ENCODE results near the gene RAB11FIP2. TPM values are rescaled to one million over a fixed set of nuclear protein-coding genes. Genes with fewer than 3 reads are reported as not detected.

The RAB11FIP2 gene
- polyA plus RNA-seq, 1 of the 3 experiments (the other 2 are of a cell fraction): 3.0 TPM

DNA sequence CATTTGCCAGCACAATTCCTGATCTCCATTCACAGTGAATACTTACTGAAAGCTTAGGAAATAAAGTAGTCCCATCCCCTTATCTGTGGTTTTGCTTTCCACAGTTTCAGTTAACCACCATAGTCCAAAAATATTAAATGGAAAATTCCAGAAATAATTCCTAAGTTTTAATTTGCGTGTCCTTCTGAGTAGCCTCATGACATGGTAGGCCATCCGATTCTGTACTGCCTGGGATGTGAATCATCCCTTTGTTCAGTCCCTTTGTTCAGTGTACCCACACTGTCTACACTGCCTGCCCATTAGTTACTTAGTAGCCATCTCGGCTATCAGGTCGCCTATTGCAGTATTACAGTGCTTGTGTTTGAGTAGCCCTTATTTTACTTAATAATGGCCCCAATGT lies 14.2 kb downstream of the RAB11FIP2 start:
- Histone ChIP-seq H3K27ac (ENCODE audit: low read depth in 2 of 2, low read length in 1 of 2) (no peak overlapping the region), H3K4me1 (ENCODE audit: control insufficient read depth in 1 of 2, insufficient read depth in 2 of 2, low read depth in 1 of 2, low read length in 1 of 2) (peaks cover 10% of the 10 kb centered on the region in 2 experiments; a peak in 3 of 4 replicates), H4K20me1 (ENCODE audit: insufficient read depth) (no peaks in the 10 kb centered on the region), H3F3A (replicated peaks; ENCODE audit: insufficient read depth) (peaks cover 6% of the 10 kb centered on the region), H3K36me3 (replicated peaks in 1 of 2; ENCODE audit: control insufficient read depth in 1 of 2, insufficient read depth in 2 of 2, low read length in 1 of 2) (peaks cover 11 to 34% of the 10 kb centered on the region in 2 experiments), H3K9me2 (no peaks in the 10 kb centered on the region), H3K9me3 (no peaks in the 10 kb centered on the region), H2AFZ (ENCODE audit: low read depth) (no peak overlapping the region), H3K4me3 (ENCODE audit: low read depth in 2 of 2, low read length in 1 of 2) (no peak overlapping the region), H3K9ac (no peak overlapping the region), H3K4me2 (no peak overlapping the region), H3K27me3 (ENCODE audit: insufficient read depth) (no peaks in the 10 kb centered on the region), H3K79me2 (ENCODE audit: insufficient read depth) (peaks cover 13% of the 10 kb centered on the region)
- ChIA-PET CTCF (no interaction called here), POLR2A (no interaction called here)
- DNase-seq: no peak
- WGBS (ENCODE audit: low lambda C conversion rate): 92% methylated on average over 4 of the region's 4 CpGs
- TF ChIP-seq RCOR1 (IDR thresholded peaks at IDR 0.05; ENCODE audit: low read length): no peak
- no peak for TF ChIP-seq CHD2 (IDR thresholded peaks at IDR 0.05; ENCODE audit: low read length, partially characterized antibody)
- TF ChIP-seq JUND (IDR thresholded peaks at IDR 0.05): no peak
- no peak for TF ChIP-seq RAD21 (IDR thresholded peaks at IDR 0.05; ENCODE audit: low read length)
- TF ChIP-seq FOSL2 (IDR thresholded peaks at IDR 0.05; ENCODE audit: borderline replicate concordance, low read depth): no peak

DNA sequence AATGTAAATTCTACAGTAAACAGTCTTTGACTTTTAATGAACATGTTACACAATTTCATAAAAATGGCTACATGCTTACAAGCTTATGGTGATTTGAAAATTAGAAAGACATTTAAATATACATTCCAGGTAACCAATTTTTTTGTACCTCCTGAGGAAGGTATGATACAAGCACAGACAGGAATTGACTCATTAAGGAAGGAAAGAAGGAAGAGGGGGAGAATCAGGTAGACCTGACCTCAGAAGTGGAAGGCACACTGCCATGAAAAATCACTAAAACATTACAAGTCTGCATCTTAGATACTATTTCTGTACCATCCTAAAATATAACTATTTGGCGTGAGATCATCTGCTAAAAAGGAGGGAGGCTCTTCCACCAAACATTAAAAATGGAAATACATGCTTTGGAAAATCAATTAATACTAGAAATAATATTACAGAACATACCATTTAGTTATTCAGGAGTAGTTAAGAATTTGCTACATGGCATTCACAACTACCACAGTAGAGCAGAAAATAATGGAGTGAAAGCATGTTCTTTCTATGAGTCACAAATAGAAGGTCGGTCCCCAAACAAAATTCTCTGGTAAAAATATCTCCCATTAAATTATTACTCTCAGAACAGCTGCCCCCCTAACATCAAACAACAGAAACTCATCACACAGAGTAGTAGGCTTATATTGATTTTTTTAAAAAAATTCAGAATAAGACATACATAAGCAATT lies 15.2 kb downstream of the RAB11FIP2 start:
- H3K9ac ChIP-seq: no peak overlapping the region
- ChIA-PET POLR2A (no interaction called here), CTCF (no interaction called here)
- no peak overlapping the region for H2AFZ ChIP-seq (ENCODE audit: low read depth)
- TF ChIP-seq IRF3 (IDR thresholded peaks at IDR 0.05; ENCODE audit: low read depth, low read length) (no peak), RAD21 (IDR thresholded peaks at IDR 0.05; ENCODE audit: low read length) (no peak), SIN3A (IDR thresholded peaks at IDR 0.05; ENCODE audit: borderline replicate concordance, low read depth, low read length) (no peak), ELF1 (IDR thresholded peaks at IDR 0.05) (no peak), TCF12 (IDR thresholded peaks at IDR 0.05) (no peak), NFIC (IDR thresholded peaks at IDR 0.05; ENCODE audit: borderline replicate concordance) (no peak), EP300 (IDR thresholded peaks at IDR 0.05; ENCODE audit: borderline replicate concordance in 1 of 2, low read depth in 1 of 2, low read length in 1 of 2) (no peak), FOSL2 (IDR thresholded peaks at IDR 0.05; ENCODE audit: borderline replicate concordance, low read depth) (no peak), MXI1 (IDR thresholded peaks at IDR 0.05; ENCODE audit: low read depth, low read length) (no peak), CHD2 (IDR thresholded peaks at IDR 0.05; ENCODE audit: low read length, partially characterized antibody) (no peak), TEAD4 (IDR thresholded peaks at IDR 0.05; ENCODE audit: borderline replicate concordance, insufficient read depth) (no peak), MEF2A (IDR thresholded peaks at IDR 0.05; ENCODE audit: borderline replicate concordance, low read depth) (no peak), RFX5 (IDR thresholded peaks at IDR 0.05; ENCODE audit: low read length) (no peak), SMC3 (IDR thresholded peaks at IDR 0.05; ENCODE audit: low read depth, low read length) (no peak), GABPA (IDR thresholded peaks at IDR 0.05; ENCODE audit: low read depth) (no peak)
- TF ChIP-seq, protein P1, sequence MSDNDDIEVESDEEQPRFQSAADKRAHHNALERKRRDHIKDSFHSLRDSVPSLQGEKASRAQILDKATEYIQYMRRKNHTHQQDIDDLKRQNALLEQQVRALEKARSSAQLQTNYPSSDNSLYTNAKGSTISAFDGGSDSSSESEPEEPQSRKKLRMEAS (IDR thresholded peaks at IDR 0.05; ENCODE audit: low read depth): no peak
- TF ChIP-seq, protein P2, sequence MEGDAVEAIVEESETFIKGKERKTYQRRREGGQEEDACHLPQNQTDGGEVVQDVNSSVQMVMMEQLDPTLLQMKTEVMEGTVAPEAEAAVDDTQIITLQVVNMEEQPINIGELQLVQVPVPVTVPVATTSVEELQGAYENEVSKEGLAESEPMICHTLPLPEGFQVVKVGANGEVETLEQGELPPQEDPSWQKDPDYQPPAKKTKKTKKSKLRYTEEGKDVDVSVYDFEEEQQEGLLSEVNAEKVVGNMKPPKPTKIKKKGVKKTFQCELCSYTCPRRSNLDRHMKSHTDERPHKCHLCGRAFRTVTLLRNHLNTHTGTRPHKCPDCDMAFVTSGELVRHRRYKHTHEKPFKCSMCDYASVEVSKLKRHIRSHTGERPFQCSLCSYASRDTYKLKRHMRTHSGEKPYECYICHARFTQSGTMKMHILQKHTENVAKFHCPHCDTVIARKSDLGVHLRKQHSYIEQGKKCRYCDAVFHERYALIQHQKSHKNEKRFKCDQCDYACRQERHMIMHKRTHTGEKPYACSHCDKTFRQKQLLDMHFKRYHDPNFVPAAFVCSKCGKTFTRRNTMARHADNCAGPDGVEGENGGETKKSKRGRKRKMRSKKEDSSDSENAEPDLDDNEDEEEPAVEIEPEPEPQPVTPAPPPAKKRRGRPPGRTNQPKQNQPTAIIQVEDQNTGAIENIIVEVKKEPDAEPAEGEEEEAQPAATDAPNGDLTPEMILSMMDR (IDR thresholded peaks at IDR 0.05): no peak
- TF ChIP-seq, protein P3, sequence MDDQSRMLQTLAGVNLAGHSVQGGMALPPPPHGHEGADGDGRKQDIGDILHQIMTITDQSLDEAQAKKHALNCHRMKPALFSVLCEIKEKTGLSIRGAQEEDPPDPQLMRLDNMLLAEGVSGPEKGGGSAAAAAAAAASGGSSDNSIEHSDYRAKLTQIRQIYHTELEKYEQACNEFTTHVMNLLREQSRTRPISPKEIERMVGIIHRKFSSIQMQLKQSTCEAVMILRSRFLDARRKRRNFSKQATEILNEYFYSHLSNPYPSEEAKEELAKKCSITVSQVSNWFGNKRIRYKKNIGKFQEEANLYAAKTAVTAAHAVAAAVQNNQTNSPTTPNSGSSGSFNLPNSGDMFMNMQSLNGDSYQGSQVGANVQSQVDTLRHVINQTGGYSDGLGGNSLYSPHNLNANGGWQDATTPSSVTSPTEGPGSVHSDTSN (IDR thresholded peaks at IDR 0.05): no peak
- no peaks in the 10 kb centered on the region for H3K9me2 ChIP-seq
- peaks cover 3 to 10% of the 10 kb centered on the region in 2 experiments; a peak in 3 of 4 replicates for H3K4me1 ChIP-seq (ENCODE audit: control insufficient read depth in 1 of 2, insufficient read depth in 2 of 2, low read depth in 1 of 2, low read length in 1 of 2)
- H3K36me3 ChIP-seq (replicated peaks in 1 of 2; ENCODE audit: control insufficient read depth in 1 of 2, insufficient read depth in 2 of 2, low read length in 1 of 2): peaks cover 6 to 23% of the 10 kb centered on the region in 2 experiments
- H4K20me1 ChIP-seq (ENCODE audit: insufficient read depth): no peaks in the 10 kb centered on the region
- no peak overlapping the region for H3K4me2 ChIP-seq
- H3K9me3 ChIP-seq: no peaks in the 10 kb centered on the region
- no peak for DNase-seq
- 0 out of 4 replicates have a peak overlapping the region, but pooled peaks of 1 of the 2 experiments have one; percentile 3 for H3K27ac ChIP-seq (ENCODE audit: low read depth in 2 of 2, low read length in 1 of 2)
- H3K79me2 ChIP-seq (ENCODE audit: insufficient read depth): peaks cover 6% of the 10 kb centered on the region
- H3K27me3 ChIP-seq (ENCODE audit: insufficient read depth): no peaks in the 10 kb centered on the region
- H3F3A ChIP-seq (replicated peaks; ENCODE audit: insufficient read depth): peaks cover 6% of the 10 kb centered on the region
- H3K4me3 ChIP-seq (ENCODE audit: low read depth in 2 of 2, low read length in 1 of 2): no peak overlapping the region
- WGBS (ENCODE audit: low lambda C conversion rate): 67% methylated on average over 2 of the region's 2 CpGs
